ENCODE results near the gene PTP4A2. TPM values are rescaled to one million over a fixed set of nuclear protein-coding genes. Genes with fewer than 3 reads are reported as not detected.

PTP4A2 gene
- total and polyA plus RNA-seq, 2 of the 8 experiments (the other 6 are each of a cell fraction or from before 2014, with no cell fraction given), result 87.4 to 214 TPM

DNA sequence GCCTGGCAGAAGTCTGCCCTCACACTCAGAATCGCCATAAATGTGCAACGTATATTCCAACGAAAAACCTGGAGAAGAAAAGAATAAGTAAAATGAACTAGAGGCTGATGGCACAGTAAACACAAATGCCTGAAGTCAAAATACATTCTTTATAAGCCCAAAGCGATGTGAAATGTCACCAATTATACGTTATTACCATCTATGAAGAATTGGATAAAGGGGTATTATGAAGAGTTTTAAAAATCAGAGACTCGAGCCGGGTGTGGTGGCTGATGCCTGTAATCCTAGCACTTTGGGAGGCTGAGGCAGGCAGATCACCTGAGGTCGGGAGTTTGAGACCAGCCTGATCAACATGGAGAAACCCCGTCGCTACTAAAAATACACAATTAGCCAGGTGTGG lies 18.6 kb downstream of the PTP4A2 start:
- Histone ChIP-seq H2BK12ac (ENCODE audit: low read depth, low read length) (no peak overlapping the region), H3K36me3 (ENCODE audit: control insufficient read depth in 2 of 4, insufficient read depth in 4 of 4, low read length in 3 of 4) (peaks cover 0 to 21% (median 5%) of the 10 kb centered on the region in 4 experiments; a peak in 4 of 8 replicates), H2AFZ (ENCODE audit: low read length) (no peak overlapping the region), H2BK5ac (ENCODE audit: low read depth, low read length) (no peak overlapping the region), H3K56ac (replicated peaks; ENCODE audit: insufficient read length, low read depth, low read length) (no peak overlapping the region), H3K4ac (replicated peaks; ENCODE audit: insufficient read length, low read depth, low read length) (no peak overlapping the region), H2BK15ac (ENCODE audit: low read length) (no peak overlapping the region), H3K4me3 (ENCODE audit: extremely low read depth in 1 of 4, insufficient read depth in 2 of 4, low read depth in 3 of 4, low read length in 4 of 4) (no peak overlapping the region), H2BK120ac (replicated peaks; ENCODE audit: low read depth, low read length) (no peak overlapping the region), H4K5ac (ENCODE audit: insufficient read length, low read depth, low read length) (no peak overlapping the region), H3K27ac (ENCODE audit: low read depth, low read length) (no peak overlapping the region), H3K23me2 (ENCODE audit: low read depth, low read length) (no peaks in the 10 kb centered on the region), H4K20me1 (replicated peaks in 1 of 2; ENCODE audit: control insufficient read depth in 1 of 2, insufficient read depth in 2 of 2, low read length in 2 of 2) (peaks cover 0 to 2% of the 10 kb centered on the region in 2 experiments), H3K4me1 (replicated peaks in 1 of 4; ENCODE audit: control insufficient read depth in 3 of 4, insufficient read depth in 4 of 4, low read length in 3 of 4) (no peaks in the 10 kb centered on the region), H3K4me2 (ENCODE audit: insufficient read depth in 1 of 2, low read depth in 2 of 2, low read length in 2 of 2) (no peak overlapping the region), H2BK20ac (ENCODE audit: low read length) (no peak overlapping the region), H3K18ac (ENCODE audit: extremely low read depth, low read length) (no peak overlapping the region), H2AK5ac (ENCODE audit: low read depth, low read length) (no peak overlapping the region), H3K79me1 (ENCODE audit: low read depth, low read length) (no peaks in the 10 kb centered on the region; the same call in 1 of the 2 replicates), H3K79me2 (ENCODE audit: control insufficient read depth in 1 of 2, insufficient read depth in 2 of 2, low read length in 2 of 2) (peaks cover 4 to 60% of the 10 kb centered on the region in 2 experiments), H4K91ac (replicated peaks; ENCODE audit: insufficient read length, low read length) (no peak overlapping the region), H3K9ac (replicated peaks in 1 of 4; ENCODE audit: extremely low read depth in 1 of 4, low read depth in 3 of 4, low read length in 3 of 4) (no peak overlapping the region), H3K14ac (ENCODE audit: insufficient read length) (no peak overlapping the region), H3K27me3 (replicated peaks in 1 of 4; ENCODE audit: control insufficient read depth in 3 of 4, extremely low read depth in 1 of 4, insufficient read depth in 3 of 4, low read length in 3 of 4) (no peaks in the 10 kb centered on the region), H3K23ac (ENCODE audit: insufficient read length) (no peak overlapping the region), H4K8ac (ENCODE audit: extremely low read depth, insufficient read depth, low read length) (no peak overlapping the region), H3K9me3 (ENCODE audit: insufficient read depth in 2 of 2, low read depth in 1 of 2, low read length in 1 of 2) (no peaks in the 10 kb centered on the region)
- CTCF ChIA-PET (ENCODE audit: partially characterized antibody), result interaction anchor here (1.0 to 1.5 kb wide), 2 partner anchors 14 to 44 kb away, joined by 4 read pairs; no protein-coding TSS in a partner anchor
- DNase-seq (ENCODE audit: low read depth in 1 of 2, low spot score in 2 of 2) (no peak), FAIRE-seq (no peak)
- WGBS, 2 experiments (ENCODE audit: extremely low coverage in 1 of 2, insufficient coverage in 1 of 2, insufficient read length in 1 of 2, insufficient replicate concordance in 2 of 2, low coverage in 1 of 2, low lambda C conversion rate in 2 of 2, missing lambda C conversion rate in 1 of 2), result 91% methylated on average over 10 of the region's 10 CpGs; no CpG with 5 or more reads in 1 of the 2 experiments
- POLR2A ChIA-PET (ENCODE audit: partially characterized antibody), result no interaction called here
- TF ChIP-seq, protein P1, sequence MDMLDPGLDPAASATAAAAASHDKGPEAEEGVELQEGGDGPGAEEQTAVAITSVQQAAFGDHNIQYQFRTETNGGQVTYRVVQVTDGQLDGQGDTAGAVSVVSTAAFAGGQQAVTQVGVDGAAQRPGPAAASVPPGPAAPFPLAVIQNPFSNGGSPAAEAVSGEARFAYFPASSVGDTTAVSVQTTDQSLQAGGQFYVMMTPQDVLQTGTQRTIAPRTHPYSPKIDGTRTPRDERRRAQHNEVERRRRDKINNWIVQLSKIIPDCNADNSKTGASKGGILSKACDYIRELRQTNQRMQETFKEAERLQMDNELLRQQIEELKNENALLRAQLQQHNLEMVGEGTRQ (IDR thresholded peaks at IDR 0.05; ENCODE audit: low read length), result no peak
- TF ChIP-seq FOSL1 (IDR thresholded peaks at IDR 0.05; ENCODE audit: insufficient read depth, low read depth, low read length) (no peak), SP4 (IDR thresholded peaks at IDR 0.05; ENCODE audit: low read length) (no peak), ZNF274 (IDR thresholded peaks at IDR 0.05; ENCODE audit: borderline replicate concordance, extremely low read depth, low read length) (no peak), SIN3A (conservative IDR thresholded peaks at IDR 0.05 in 1 of 2, IDR thresholded peaks at IDR 0.05 in 1 of 2; ENCODE audit: low read depth in 1 of 2, low read length in 2 of 2) (no peak), TAF7 (optimal IDR thresholded peaks at IDR 0.05; ENCODE audit: borderline replicate concordance, low read depth, low read length) (no peak), GTF2F1 (IDR thresholded peaks at IDR 0.05; ENCODE audit: borderline replicate concordance, low read depth, low read length) (no peak), NRF1 (IDR thresholded peaks at IDR 0.05; ENCODE audit: low read depth, low read length) (no peak), SP1 (IDR thresholded peaks at IDR 0.05; ENCODE audit: low read depth, low read length) (no peak), CBX8 (IDR thresholded peaks at IDR 0.05; ENCODE audit: borderline replicate concordance, low read depth, low read length) (no peak), EP300 (IDR thresholded peaks at IDR 0.05; ENCODE audit: borderline replicate concordance in 1 of 2, low read depth in 2 of 2, low read length in 2 of 2) (no peak), HDAC2 (IDR thresholded peaks at IDR 0.05; ENCODE audit: borderline replicate concordance in 1 of 2, low read depth in 2 of 2, low read length in 2 of 2) (no peak), SP2 (IDR thresholded peaks at IDR 0.05; ENCODE audit: low read length) (no peak)
